ENCODE measurements around the gene FGD5.

FGD5 gene

GRCh38 chr3:14946236-14946635 lies 127.5 kb downstream of the FGD5 start:
- peaks cover 13% of the 10 kb centered on the region for H3F3A ChIP-seq (ENCODE audit: insufficient read depth, low read length)
- H4K20me1 ChIP-seq (ENCODE audit: insufficient read depth, low read length) = no peaks in the 10 kb centered on the region
- no peaks in the 10 kb centered on the region for H3K9me2 ChIP-seq (replicated peaks; ENCODE audit: insufficient read depth, low read length)
- no peaks in the 10 kb centered on the region for H3K9me3 ChIP-seq (replicated peaks; ENCODE audit: insufficient read depth, low read length)
- no peaks in the 10 kb centered on the region for H3K27me3 ChIP-seq (replicated peaks; ENCODE audit: insufficient read depth, low read length)
- TF ChIP-seq EZH2 (optimal IDR thresholded peaks at IDR 0.05; ENCODE audit: low read depth, low read length) (no peak), CTCF (IDR thresholded peaks at IDR 0.05; ENCODE audit: low read length) (no peak), EZH2phosphoT487 (IDR thresholded peaks at IDR 0.05; ENCODE audit: low read length) (no peak)
- H3K4me2 ChIP-seq (ENCODE audit: low read depth, low read length) = peak overlapping the region; percentile 94
- peaks cover 63% of the 10 kb centered on the region for H3K79me2 ChIP-seq (ENCODE audit: low read length)
- DNase-seq = no peak
- H3K4me1 ChIP-seq (ENCODE audit: low read length) = peaks cover 13% of the 10 kb centered on the region
- H3K27ac ChIP-seq (ENCODE audit: low read length) = peak overlapping the region; percentile 96; the same call in 1 of the 2 replicates
- H3K36me3 ChIP-seq (replicated peaks; ENCODE audit: insufficient read depth, low read length) = no peaks in the 10 kb centered on the region; the same call in 1 of the 2 replicates
- H3K4me3 ChIP-seq (ENCODE audit: low read length) = peak overlapping the region; percentile 92
- peak overlapping the region; percentile 78; the same call in 1 of the 2 replicates for H2AFZ ChIP-seq (ENCODE audit: low read length)
- H3K9ac ChIP-seq (ENCODE audit: low read length) = peak overlapping the region; percentile 90; the same call in 1 of the 2 replicates

- H3K4me2 ChIP-seq (ENCODE audit: low read depth, low read length) = peak overlapping the region; percentile 94
- peak overlapping the region; percentile 90 for H3K9ac ChIP-seq (ENCODE audit: low read length)
- TF ChIP-seq CTCF (IDR thresholded peaks at IDR 0.05; ENCODE audit: low read length) (no peak), EZH2 (optimal IDR thresholded peaks at IDR 0.05; ENCODE audit: low read depth, low read length) (no peak)
- H3K4me3 ChIP-seq (ENCODE audit: low read length) = peak overlapping the region; percentile 92
- peak overlapping the region; percentile 96 for H3K27ac ChIP-seq (ENCODE audit: low read length)
- H3K9me3 ChIP-seq (replicated peaks; ENCODE audit: insufficient read depth, low read length) = no peaks in the 10 kb centered on the region
- H3K79me2 ChIP-seq (ENCODE audit: low read length) = peaks cover 67% of the 10 kb centered on the region
- no peaks in the 10 kb centered on the region; the same call in 1 of the 2 replicates for H3K36me3 ChIP-seq (replicated peaks; ENCODE audit: insufficient read depth, low read length)
- peaks cover 13% of the 10 kb centered on the region for H3F3A ChIP-seq (ENCODE audit: insufficient read depth, low read length)
- no peaks in the 10 kb centered on the region for H4K20me1 ChIP-seq (ENCODE audit: insufficient read depth, low read length)
- H2AFZ ChIP-seq (ENCODE audit: low read length) = peak overlapping the region; percentile 78
- H3K27me3 ChIP-seq (replicated peaks; ENCODE audit: insufficient read depth, low read length) = no peaks in the 10 kb centered on the region
- H3K9me2 ChIP-seq (replicated peaks; ENCODE audit: insufficient read depth, low read length) = no peaks in the 10 kb centered on the region
- peaks cover 13% of the 10 kb centered on the region for H3K4me1 ChIP-seq (ENCODE audit: low read length)
- peak; percentile 6 for DNase-seq
These were observed 128.0 kb downstream of the FGD5 start for GRCh38 chr3:14946739-14947099.

- Histone ChIP-seq H2AFZ (ENCODE audit: low read length) (peak within 1 kb of the TSS; percentile 78), H3K27me3 (replicated peaks; ENCODE audit: insufficient read depth, low read length) (no peaks in the 10 kb centered on the region), H3K79me2 (ENCODE audit: low read length) (peaks cover 73% of the 10 kb centered on the region), H3K4me1 (ENCODE audit: low read length) (peaks cover 13% of the 10 kb centered on the region), H3K9me2 (replicated peaks; ENCODE audit: insufficient read depth, low read length) (no peaks in the 10 kb centered on the region), H4K20me1 (ENCODE audit: insufficient read depth, low read length) (no peaks in the 10 kb centered on the region), H3K9me3 (replicated peaks; ENCODE audit: insufficient read depth, low read length) (no peaks in the 10 kb centered on the region), H3K4me3 (ENCODE audit: low read length) (peak within 1 kb of the TSS; percentile 92), H3K9ac (ENCODE audit: low read length) (peak within 1 kb of the TSS; percentile 93), H3K4me2 (ENCODE audit: low read depth, low read length) (peak within 1 kb of the TSS; percentile 94), H3F3A (ENCODE audit: insufficient read depth, low read length) (peaks cover 13% of the 10 kb centered on the region), H3K27ac (ENCODE audit: low read length) (peak within 1 kb of the TSS; percentile 96), H3K36me3 (replicated peaks; ENCODE audit: insufficient read depth, low read length) (no peaks in the 10 kb centered on the region; the same call in 1 of the 2 replicates)
- peak; percentile 88 for DNase-seq
- TF ChIP-seq CTCF (IDR thresholded peaks at IDR 0.05; ENCODE audit: low read length) (no peak), EZH2phosphoT487 (IDR thresholded peaks at IDR 0.05; ENCODE audit: low read length) (no peak), EZH2 (optimal IDR thresholded peaks at IDR 0.05; ENCODE audit: low read depth, low read length) (no peak)
These were observed 128.5 kb downstream of the FGD5 start, which contains the start of gene NR2C2 for GRCh38 chr3:14947100-14947885. Gene NR2C2 (plus strand): TSS chr3:14947583. CDS start chr3:15003915, 56,332 bp downstream.
